Measurements from ENCODE around the gene ARPC1B.
"Not testable (repeated sequence)": the region's sequence is repeated elsewhere in the genome, so short reads cannot be mapped to it uniquely, and the experiment has no call there.

Gene ARPC1B

GRCh38 chr7:99369767-99370391 lies 4.7 kb upstream of the ARPC1B start:
- DNase-seq, result no peak

- no peak for DNase-seq
Measured at GRCh38 chr7:99371376-99371920, 3.1 kb upstream of the ARPC1B start.

- no peak for DNase-seq
Measured at GRCh38 chr7:99372275-99373090, 2.0 kb upstream of the ARPC1B start.

- DNase-seq, result no peak
Measured at GRCh38 chr7:99373091-99374066, 1.2 kb upstream of the ARPC1B start.

- DNase-seq, result no peak
Measured at GRCh38 chr7:99375070-99375807, 709 bp downstream of the ARPC1B start.

- no peak for DNase-seq
Measured at GRCh38 chr7:99379043-99379577, 4.6 kb downstream of the ARPC1B start.

GRCh38 chr7:99379693-99380031 lies 5.1 kb downstream of the ARPC1B start:
- not testable (repeated sequence) for DNase-seq

- DNase-seq, result no peak
Measured at GRCh38 chr7:99380032-99380822, 5.7 kb downstream of the ARPC1B start.

- DNase-seq, result no peak
Measured at GRCh38 chr7:99380823-99381663, 6.5 kb downstream of the ARPC1B start.

GRCh38 chr7:99381664-99382075 lies 7.1 kb downstream of the ARPC1B start:
- no peak for DNase-seq

- DNase-seq, result no peak
Measured at GRCh38 chr7:99383203-99383602, 8.7 kb downstream of the ARPC1B start.

- DNase-seq, result no peak
Measured at GRCh38 chr7:99383791-99384370, 9.4 kb downstream of the ARPC1B start.

- DNase-seq, result no peak
Measured at GRCh38 chr7:99384523-99384922, 10.0 kb downstream of the ARPC1B start.

GRCh38 chr7:99385564-99385963 lies 11.0 kb downstream of the ARPC1B start:
- no peak for DNase-seq

- no peak for DNase-seq
Measured at GRCh38 chr7:99386584-99387238, 12.2 kb downstream of the ARPC1B start.

- not testable (repeated sequence) for DNase-seq
Measured at GRCh38 chr7:99387239-99387635, 12.7 kb downstream of the ARPC1B start.

GRCh38 chr7:99387912-99388311 lies 13.4 kb downstream of the ARPC1B start:
- DNase-seq, result no peak

- no peak for DNase-seq
Measured at GRCh38 chr7:99389772-99390171, 15.2 kb downstream of the ARPC1B start.

GRCh38 chr7:99390941-99391602 lies 16.5 kb downstream of the ARPC1B start:
- no peak for DNase-seq

Data from NCI-H446 treated with DMSO at 0.1 percent for 48 hours (cell line).